Stimulated activated CD8-positive, alpha-beta memory T cell treated with anti-CD3 and anti-CD28 coated beads, Interleukin-12 subunit alpha, Interleukin-12 subunit beta, amount 100 ng/mL, for 4 hours (primary cell): Measurements from ENCODE around the gene ZNF835.

Experiments
- DNase-seq: peaks from one replicate; pipeline ENCODE4 v3.0.0-alpha.2; 2020; ENCODE audit warnings: low read depth

The ZNF835 gene

GRCh38 chr19:56661248-56661647, 10.3 kb downstream of the ZNF835 start:
- no peak for DNase-seq

- DNase-seq = no peak
These were observed 11.0 kb downstream of the ZNF835 start for GRCh38 chr19:56660381-56661107.

- DNase-seq = no peak
These were observed 17.4 kb downstream of the ZNF835 start for GRCh38 chr19:56654151-56654550.

- DNase-seq = no peak
These were observed 28.0 kb downstream of the ZNF835 start for GRCh38 chr19:56643460-56643955.

- DNase-seq = no peak
These were observed 28.7 kb downstream of the ZNF835 start, which contains the start of gene SMIM17 for GRCh38 chr19:56642711-56643459. Gene SMIM17 (plus strand): TSS chr19:56643159. CDS start chr19:56645668, 2,509 bp downstream.

GRCh38 chr19:56639217-56639616, 32.3 kb downstream of the ZNF835 start:
- no peak for DNase-seq

GRCh38 chr19:56637976-56638555, 33.5 kb downstream of the ZNF835 start:
- DNase-seq = no peak

- DNase-seq = no peak
These were observed 38.5 kb downstream of the ZNF835 start for GRCh38 chr19:56633021-56633420.

GRCh38 chr19:56625708-56626107, 45.8 kb downstream of the ZNF835 start:
- DNase-seq = no peak

GRCh38 chr19:56623006-56623405, 48.6 kb downstream of the ZNF835 start:
- no peak for DNase-seq

- no peak for DNase-seq
These were observed 49.2 kb downstream of the ZNF835 start for GRCh38 chr19:56622374-56622773.

- no peak for DNase-seq
These were observed 52.4 kb downstream of the ZNF835 start for GRCh38 chr19:56619121-56619520.

- DNase-seq = no peak
These were observed 54.0 kb downstream of the ZNF835 start for GRCh38 chr19:56617531-56617930.

GRCh38 chr19:56613639-56614038, 57.9 kb downstream of the ZNF835 start:
- DNase-seq = no peak

GRCh38 chr19:56612737-56613136, 58.8 kb downstream of the ZNF835 start:
- DNase-seq = no peak
